EH (cell line): Measurements from ENCODE around the gene APOBEC3G.
"Not testable (repeated sequence)": the region's sequence is repeated elsewhere in the genome, so short reads cannot be mapped to it uniquely, and the experiment has no call there.

Experiments used
- DNase-seq: peaks from one replicate; pipeline ENCODE4 v3.0.0-alpha.2; 2015; ENCODE audit warnings: low read depth

APOBEC3G gene

DNA sequence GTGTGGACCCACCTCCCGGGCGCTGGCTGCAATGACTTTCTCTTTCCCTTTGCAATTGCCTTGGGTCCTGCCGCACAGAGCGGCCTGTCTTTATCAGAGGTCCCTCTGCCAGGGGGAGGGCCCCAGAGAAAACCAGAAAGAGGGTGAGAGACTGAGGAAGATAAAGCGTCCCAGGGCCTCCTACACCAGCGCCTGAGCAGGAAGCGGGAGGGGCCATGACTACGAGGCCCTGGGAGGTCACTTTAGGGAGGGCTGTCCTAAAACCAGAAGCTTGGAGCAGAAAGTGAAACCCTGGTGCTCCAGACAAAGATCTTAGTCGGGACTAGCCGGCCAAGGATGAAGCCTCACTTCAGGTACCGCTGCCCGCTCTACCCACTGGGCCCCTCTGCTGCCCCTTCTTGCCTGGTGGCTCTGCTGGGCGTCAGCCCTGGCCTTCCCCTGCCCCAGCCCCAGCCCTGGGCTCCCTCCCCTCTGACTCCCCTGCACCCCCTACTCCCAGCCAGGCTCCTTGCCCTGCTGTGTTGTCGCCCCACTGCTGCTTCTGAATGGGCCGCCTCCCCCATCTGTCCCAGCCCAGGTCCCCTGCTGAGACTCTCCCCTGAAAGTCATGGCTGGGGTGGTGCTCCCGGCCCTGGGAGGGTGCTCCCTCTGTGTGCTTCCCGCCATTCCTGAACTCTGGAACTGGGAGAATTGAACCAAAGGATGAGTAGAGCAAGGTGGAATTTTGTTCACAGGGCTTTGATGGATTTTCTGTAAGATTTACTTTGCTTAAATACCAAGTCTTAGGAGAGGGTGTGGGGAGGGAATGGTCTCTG lies at the start of gene APOBEC3G:
Gene APOBEC3G (plus strand): TSS at position 250 of the 815 bp plus-strand sequence. CDS start 87 bp downstream, at position 337.
- DNase-seq = peak; percentile 80

DNA sequence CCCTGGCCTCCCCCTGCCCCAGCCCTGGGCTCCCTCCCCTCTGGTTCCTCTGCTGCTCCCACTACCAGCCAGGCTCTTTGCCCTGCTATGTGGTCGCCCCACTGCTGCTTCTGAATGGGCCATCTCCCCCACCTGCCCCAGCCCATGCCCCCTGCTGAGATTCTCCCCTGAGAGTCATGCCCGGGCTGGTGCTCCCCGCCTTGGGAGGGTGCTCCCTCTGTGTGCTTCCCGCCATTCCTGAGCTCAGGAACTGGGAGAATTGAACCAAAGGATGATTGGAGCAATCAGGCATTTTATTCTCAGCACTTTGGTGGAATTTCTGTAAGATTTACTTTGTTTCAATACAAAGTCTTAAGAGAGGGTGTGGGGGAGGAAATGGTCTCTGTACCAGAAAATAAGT lies 49.4 kb upstream of the APOBEC3G start:
- no peak for DNase-seq

- DNase-seq = peak; percentile 28
These were observed 48.8 kb upstream of the APOBEC3G start for GRCh38 chr22:39028281-39028680.

- DNase-seq = no peak
These were observed 47.8 kb upstream of the APOBEC3G start for GRCh38 chr22:39029227-39029626.

GRCh38 chr22:39030705-39031104 lies 46.4 kb upstream of the APOBEC3G start:
- no peak for DNase-seq

DNA sequence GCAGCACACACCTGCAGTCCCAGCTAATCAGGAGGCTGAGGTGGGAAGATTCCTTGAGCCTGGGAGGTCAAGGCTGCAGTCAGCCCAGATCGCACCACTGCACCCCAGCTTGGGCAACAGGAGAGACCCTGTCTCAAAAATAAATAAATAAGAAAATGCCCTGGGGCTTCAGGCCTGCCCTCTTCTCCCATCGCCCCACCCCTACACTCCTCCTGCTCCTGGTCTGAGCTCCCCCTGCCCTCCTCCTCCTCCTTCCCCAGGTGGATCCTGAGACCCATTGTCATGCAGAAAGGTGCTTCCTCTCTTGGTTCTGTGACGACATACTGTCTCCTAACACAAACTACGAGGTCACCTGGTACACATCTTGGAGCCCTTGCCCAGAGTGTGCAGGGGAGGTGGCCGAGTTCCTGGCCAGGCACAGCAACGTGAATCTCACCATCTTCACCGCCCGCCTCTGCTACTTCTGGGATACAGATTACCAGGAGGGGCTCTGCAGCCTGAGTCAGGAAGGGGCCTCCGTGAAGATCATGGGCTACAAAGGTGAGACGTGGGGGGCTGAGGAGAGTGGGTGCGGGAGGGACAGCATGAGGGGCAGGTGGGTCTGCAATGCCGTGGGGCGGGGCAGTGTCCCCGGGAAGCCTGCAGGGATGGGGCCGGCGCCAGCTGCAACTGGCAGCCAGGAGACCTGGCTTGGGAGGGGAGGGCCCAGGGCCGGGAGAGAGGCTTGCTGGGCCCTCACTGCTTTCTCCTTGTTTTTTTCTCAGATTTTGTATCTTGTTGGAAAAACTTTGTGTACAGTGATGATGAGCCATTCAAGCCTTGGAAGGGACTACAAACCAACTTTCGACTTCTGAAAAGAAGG lies 45.4 kb upstream of the APOBEC3G start:
- not testable (repeated sequence) for DNase-seq

DNA sequence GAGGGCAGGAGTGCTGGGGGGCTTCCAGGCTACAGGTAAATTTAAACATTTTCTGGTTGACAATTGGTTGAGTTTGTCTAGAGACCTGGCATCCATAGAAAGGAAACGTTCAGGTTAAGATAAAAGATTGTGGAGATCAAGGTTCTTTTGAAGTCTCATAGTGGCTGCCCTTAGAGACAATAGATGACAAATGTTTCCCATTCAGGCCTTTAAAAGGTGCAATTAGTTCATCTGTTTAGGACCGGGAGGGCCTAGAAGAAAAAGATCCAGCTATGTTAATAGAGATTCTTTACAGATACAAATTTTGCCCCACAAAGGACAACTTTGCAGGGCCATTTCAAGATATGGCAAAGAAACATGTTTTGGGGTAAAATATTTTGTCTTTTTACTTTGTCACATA lies 40.0 kb upstream of the APOBEC3G start:
- DNase-seq = not testable (repeated sequence)

DNA sequence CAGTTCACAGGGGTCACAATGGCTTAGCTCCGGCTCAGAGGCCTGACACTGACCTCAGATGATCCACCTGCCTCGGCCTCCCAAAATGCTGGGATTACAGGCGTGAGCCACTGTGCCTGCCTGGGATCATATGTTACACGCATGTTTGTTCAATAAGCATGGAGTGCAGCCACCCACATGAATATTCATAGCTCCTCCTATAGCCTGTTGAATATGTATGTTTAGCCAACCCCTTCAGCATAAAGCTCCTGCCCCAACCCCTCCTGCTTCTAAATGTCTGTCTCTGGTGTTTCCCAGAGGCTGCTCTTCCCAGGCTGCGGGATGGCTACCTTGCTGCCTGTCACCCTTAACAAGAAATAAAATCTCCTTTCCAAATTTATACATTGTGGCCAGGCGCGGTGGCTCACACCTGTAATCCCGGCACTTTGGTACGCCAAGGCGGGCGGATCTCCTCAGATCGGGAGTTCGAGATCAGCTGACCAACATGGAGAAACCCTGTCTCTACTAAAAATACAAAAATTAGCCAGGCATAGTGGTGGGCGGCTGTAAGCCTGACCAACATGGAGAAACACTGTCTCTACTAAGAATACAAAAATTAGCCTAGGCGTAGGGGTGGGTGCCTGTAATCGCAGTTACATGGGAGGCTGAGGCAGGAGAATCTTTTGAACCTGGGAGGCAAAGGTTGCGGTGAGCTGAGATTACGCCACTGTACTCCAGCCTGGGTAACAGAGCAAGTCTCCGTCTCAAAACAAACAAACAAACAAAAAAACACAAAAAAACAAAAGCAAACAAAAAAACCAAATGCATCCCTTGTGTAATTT lies 37.6 kb upstream of the APOBEC3G start:
- no peak for DNase-seq

DNA sequence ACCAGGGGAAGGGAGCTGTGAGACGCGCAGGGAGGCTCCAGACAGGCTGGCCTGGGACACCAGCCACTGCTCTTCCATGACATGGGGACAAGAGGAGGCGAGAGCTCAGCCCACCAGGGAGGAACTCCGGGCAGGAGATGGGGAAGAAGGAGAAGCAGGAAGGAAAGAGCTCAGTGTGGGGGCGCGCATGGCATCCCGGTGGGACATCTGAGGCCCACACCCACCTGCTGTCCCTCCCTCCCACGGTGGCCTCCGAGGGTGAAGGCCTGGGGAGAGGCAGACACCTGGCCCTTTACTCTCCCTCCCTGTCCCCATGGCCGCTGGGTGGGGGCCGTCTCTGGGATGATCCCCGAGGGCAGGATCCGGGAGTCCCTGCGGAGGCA lies 36.9 kb upstream of the APOBEC3G start:
- DNase-seq = not testable (repeated sequence)

- DNase-seq = peak; percentile 77
These were observed 36.4 kb upstream of the APOBEC3G start, which contains the start of gene APOBEC3F for GRCh38 chr22:39040538-39041296. Gene APOBEC3F (plus strand): TSS chr22:39040864. CDS start chr22:39040961, 97 bp downstream.

- DNase-seq = no peak
These were observed 35.2 kb upstream of the APOBEC3G start for GRCh38 chr22:39041908-39042307.

DNA sequence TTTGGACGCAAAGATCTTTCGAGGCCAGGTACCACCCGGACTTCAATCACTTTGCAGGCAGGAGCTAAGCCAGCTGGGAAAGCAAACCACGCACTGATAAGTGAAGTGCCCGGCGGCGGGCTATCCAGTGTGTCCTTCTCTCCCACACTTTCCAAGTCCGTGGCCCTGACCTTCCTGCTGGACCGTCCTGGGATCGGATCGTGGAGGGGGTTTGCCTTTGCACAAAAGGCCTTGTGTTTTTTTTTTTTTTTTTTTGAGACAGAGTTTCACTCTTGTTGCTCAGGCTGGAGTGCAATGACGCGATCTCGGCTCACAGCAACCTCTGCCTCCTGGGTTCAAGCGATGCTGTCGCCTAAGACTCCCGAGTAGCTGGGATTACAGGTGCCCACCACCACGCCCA lies 34.0 kb upstream of the APOBEC3G start:
- not testable (repeated sequence) for DNase-seq

DNA sequence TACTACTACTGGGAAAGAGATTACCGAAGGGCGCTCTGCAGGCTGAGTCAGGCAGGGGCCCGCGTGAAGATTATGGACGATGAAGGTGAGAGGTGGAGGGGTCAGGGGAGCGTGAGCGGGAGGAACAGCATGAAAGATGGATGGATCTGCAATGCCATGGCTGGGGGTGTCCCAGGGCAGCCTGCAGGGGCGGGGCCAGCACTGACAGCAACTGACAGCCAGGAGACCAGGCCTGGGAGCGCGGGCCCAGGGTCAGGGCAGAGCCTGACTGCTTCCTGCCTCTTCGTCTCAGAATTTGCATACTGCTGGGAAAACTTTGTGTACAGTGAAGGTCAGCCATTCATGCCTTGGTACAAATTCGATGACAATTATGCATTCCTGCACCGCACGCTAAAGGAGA lies 31.9 kb upstream of the APOBEC3G start:
- DNase-seq = not testable (repeated sequence)

- DNase-seq = not testable (repeated sequence)
These were observed 27.6 kb upstream of the APOBEC3G start for GRCh38 chr22:39049486-39049885.

GRCh38 chr22:39051844-39052495 lies 25.1 kb upstream of the APOBEC3G start:
- DNase-seq = not testable (repeated sequence)

DNA sequence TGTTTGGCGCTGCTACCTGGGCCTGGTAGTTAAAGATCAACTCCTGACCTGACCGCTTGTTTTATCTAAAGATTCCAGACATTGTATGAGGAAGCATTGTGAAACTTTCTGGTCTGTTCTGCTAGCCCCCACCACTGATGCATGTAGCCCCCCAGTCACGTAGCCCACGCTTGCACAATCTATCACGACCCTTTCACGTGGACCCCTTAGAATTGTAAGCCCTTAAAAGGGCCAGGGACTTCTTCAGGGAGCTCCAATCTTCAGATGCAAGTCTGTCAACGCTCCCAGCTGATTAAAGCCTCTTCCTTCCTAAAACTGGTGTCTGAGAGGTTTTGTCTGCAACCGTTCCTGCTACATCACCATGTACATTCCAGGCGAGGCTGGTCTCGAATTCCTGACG lies 21.4 kb upstream of the APOBEC3G start:
- DNase-seq = no peak

DNA sequence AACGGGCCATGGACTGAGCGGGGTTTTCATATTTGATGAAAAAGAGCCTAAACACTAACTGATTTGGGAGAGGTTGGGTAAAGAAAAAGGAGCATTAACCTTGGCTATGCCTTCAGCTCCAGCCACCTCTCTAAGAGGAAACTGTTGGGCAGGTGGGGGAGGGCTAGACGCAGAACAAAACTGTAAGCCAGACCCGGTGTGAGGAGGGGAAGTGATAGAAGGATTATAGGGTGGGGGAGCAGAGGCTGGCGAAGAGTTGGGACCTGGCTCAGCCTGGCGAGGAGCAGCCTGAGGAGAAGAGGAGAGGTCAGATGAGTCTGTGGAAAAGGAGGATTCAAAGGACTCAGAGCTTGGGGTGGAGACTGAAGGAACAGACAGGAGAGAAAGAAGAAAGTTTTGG lies 15.8 kb upstream of the APOBEC3G start:
- DNase-seq = not testable (repeated sequence)

- peak; percentile 36 for DNase-seq
These were observed 15.1 kb upstream of the APOBEC3G start for GRCh38 chr22:39061951-39062350.

- not testable (repeated sequence) for DNase-seq
These were observed 13.2 kb upstream of the APOBEC3G start for GRCh38 chr22:39063904-39064303.

GRCh38 chr22:39066442-39067276 lies 10.4 kb upstream of the APOBEC3G start:
- not testable (repeated sequence) for DNase-seq
